HG03460 (cell line): ENCODE measurements around the gene PPTC7.
"Not testable (repeated sequence)": the region's sequence is repeated elsewhere in the genome, so short reads cannot be mapped to it uniquely, and the experiment has no call there.

Source experiments
- ATAC-seq: cut with Tn5 transposase; IDR thresholded peaks from one replicate; pipeline ENCODE4 v1.9.1; 2021; ENCODE audit not compliant: unreplicated experiment

Gene PPTC7

DNA sequence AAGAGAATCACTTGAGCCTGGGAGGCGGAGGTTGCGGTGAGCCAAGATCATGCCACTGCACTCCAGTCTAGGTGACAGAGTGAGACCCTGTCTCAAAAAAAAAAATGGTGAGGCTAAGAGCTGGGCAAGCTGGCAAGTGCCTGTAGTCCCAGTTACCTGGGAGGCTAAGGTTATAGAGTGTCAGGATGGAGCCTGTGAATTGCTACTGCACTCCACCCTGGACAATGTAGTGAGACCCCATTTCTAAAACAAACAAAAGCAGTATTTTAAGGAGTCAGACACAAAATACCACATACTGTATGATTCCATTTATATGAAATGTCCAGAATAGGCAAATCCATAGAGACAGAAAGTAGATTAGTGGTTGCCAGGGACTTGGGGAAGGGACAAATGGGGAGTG is 4.0 kb upstream of the PPTC7 start:
- not testable (repeated sequence) for ATAC-seq

DNA sequence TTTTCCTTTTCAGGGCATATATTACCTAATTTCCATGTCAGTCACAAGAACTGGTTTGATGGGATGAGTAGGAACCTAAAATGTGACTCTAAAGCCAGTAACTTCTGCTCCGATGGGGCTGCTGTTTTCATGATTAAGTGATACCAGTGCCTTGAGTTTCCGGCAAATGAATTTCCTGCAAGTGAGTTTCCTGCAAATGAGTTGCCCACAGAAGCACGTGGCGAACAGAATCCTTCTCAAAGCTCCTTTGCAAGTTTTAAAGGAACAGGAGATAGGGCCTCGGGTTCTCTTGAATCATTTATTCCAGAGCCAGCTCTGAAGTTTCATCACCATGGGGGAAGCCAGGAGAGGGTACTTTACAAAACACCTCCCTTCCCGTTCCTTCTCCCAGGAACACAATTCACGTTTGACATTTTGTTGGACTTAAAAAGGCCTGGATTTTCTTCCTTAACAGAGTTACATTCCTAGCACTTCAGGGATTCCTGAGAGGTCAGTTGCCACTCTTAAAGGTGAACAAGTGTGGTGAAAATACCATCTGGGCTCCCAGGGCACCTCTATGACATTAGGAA is 2.2 kb upstream of the PPTC7 start:
- no peak for ATAC-seq

DNA sequence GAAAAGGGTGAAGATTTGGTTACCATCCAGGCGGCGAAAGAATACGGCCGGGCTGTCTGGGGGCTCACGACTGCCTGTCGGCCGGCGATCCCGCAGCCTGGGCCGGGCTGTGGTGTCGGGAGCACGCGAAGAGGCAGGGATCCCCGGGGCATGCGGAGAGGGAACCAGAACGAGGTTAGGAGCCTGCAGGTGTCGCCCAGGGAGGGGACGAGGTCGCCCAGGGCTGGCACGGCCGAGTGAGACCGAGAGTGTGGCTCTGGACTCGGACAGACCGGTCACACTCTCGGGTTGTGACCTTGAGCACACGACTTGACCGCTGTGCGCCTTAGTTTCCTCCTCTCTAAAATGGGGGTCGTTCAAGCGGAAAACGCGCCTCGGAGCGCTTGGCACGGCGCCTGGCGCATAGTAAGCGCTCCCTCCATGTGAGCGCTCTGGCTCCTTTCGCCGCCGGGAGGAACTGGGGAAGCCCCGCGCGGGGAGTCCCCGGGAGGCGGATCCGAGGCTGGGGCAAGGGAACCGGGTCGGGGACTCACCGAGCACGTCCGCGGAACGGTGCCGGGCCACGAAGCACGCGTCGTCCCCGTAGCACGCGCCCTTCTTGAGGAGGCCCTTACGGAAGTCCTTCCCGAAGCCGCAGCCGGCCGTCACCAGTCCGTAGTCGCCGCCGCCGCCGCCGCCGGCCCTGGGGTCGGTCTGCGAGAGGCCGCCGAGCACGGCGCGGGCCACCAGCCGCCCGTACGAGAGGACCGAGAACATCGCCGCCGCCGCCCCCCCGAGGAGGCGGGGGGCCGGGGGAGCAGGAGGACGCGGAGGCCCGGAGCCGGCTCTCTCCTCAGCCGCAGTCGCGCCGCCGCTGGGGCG is 612 bp downstream of the PPTC7 start:
- peak; percentile 42 for ATAC-seq

DNA sequence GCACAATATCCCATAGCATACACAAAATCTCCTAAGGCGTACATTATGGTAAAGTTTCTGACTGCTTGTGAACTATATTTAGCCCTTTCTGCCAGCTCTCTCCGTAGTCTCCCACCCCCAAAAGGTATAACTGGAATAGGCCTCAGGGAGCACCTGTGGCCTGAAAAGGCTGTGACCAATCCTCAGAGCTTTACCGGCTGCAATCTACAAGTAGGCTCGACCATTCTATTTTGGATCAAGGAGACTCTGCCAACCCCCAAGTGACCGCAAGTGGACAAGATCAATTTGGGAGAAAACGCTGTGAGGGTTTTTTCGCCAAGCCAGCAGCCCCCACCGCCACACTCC is 1.2 kb downstream of the PPTC7 start:
- no peak for ATAC-seq

DNA sequence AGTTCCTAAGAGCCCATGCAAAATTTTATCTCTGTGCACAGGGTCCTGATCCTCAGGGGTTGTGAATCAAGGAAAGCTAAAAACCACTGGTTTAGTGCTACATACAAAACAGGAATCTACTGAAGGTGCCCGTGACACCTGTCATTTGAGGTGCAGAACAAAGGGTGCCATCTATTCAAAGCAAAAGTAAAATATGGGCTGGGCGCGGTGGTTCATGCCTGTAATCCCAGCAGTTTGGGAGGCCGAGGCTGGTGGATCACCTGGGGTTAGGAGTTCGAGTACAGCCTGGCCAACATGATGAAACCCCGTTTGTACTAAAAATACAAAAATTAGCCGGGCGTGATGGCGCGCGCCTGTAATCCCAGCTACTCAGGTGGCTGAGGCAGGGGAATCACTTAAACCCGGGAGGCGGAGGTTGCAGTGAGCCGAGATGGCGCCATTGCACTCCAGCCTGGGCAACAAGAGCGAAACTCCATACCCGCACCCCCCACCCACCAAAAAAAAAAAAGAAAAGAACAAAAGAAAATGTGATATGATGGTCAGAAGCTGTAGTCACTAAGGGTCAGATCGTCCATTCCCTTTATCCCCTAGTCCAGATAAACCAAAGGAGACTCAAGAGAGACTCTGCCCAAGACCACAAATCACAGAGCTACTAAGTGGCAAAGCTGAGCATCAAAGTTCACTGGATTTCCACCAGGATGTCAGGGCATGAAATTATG is 3.4 kb downstream of the PPTC7 start:
- no peak for ATAC-seq

DNA sequence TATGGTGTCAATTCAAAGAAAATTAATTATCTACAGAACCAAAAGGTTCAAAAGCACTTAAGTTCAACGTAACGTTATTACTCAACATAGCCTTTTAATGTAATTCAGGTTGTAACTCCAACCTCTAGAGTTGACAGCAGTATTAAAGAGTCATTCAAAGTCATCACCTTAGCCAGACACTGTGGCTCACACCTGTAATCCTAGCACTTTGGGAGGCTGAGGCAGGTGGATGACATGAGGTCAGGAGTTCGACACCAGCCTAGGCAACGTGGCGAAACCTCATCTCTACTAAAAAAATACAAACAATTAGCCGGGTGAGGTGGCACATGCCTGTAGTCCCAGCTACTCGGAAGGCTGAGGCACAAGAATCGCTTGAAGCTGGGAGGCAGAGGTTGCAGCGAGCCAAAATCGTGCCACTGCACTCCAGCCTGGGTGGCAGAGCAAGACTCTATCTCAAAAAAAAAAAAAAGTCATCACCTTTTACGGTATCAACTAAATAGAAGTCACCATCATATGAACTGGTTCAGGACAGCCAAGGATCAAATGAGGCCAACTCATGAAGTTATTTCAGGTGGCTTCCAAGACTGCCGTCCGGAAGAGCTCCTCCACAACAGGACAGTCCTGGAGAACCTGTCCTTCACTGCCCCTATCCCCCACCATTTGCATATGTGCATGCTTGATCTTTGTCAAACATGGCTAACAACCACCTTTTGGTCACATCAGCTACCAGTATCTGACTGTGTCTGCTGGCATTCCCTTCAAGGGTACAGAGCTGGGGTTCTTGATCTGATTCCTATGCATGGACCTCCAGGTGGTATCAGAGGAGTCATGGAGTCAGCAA is 4.2 kb downstream of the PPTC7 start:
- ATAC-seq, result no peak

DNA sequence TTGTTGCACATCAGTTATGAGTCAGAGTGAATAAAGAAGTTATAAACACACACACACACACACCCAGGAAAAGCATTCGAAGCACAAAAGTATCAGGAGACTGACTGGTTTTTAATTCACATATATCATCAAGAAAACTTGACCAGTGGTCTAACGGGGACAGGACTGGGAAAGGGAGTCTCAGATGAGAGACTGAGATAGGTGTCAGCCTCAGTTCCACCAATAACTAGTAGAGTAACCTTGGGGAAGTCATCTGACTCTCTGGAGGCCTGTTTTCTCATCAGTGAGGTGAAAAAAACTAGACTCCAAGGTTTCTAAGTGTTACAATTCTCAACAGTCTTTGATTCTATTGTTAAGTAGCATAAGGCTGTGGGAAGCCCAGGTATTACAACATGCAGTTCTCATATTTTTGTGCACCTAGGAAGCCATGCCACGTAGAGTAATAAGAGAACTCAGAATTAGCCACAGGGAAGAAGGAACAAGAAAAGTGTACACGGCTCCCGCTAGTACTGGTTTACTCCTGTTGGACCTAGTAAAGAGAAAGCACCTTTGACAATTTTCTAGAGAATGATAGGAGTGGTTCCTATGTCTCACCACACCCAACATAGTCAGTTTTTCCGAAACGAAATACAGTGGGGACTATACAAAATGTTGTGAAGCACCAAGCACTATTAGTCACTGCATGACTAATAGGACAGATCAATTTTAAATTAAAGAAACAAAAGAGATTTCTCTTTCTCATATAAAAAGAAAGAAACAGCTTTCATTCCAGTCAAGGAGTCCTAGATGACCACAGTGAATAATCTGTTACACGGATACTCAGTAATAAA is 5.0 kb downstream of the PPTC7 start:
- ATAC-seq, result no peak

DNA sequence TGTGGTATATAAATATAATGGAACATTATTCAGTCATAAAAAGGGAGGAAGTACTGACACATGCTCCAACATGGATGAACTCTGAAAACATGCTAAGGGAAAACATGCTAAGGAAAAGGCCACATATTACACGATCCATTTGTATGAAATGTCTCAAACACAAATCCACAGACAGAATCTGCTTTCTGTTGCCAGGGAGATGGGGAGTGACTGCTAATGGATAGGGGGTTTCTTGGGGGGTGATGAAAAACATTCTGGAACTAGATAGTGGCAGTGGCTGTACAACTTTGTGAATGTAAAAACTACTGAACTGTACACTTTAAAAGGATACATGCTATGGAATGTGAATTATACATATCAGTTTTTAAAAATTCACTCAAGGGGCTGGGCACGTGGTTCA is 6.6 kb downstream of the PPTC7 start:
- no peak for ATAC-seq

DNA sequence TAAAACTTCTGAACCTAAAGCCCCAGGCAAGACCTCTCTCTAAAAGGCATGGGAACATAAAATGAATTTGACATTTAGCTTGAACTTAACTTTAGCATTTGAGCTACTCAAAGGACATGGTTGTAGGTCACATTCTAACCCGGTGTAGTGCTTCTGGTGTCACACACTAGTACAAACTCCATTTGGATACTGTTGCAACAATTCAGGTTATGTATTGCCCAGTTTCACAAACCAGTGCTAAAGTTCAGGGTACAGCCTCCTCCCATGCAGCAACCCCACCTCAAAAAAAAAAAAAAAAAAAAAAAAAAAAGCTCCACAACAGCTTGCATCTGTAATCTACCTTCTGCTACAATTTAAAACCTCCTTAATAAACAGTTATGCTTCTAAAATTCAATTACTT is 7.8 kb downstream of the PPTC7 start:
- no peak for ATAC-seq

DNA sequence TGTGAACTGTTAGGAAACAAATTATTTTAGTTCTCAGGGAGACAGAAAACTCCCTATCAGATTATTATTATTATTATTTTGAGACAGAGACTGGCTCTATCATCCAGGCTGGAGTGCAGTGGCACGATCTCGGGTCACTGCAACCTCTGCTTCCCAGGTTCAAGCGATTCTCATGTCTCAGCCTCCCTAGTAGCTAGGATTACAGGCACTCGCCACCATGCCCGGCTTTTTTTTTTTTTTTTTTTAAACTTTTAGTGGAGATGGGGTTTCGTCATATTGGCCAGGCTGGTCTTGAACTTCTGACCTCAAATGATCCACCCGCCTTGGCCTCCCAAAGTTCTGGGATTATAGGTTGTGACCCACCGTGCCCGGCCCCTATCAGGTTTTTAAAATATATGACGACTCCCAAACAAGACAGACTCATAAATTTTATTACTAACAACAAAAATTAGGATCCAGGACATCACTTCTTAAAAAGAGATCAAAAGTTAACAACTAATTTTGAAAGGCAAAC is 8.3 kb downstream of the PPTC7 start:
- not testable (repeated sequence) for ATAC-seq

DNA sequence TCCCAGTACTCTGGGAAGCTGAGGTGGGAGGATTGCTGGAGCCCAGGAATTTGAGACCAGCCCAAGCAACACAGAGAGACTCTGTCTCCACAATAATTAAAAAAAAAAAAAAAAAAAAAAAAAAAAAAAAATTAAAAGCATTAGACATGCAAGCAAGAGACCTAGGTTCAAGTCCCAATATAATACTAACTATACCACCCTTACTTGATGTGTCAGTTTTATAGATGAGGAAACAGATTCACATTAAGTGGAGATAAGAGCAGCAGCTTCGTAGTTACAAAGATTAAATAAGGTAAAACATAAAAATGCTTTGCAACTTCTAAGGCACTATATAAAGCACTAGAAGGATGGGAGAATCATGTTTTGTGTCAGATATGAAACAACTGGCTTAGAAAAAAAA is 9.1 kb downstream of the PPTC7 start:
- no peak for ATAC-seq

DNA sequence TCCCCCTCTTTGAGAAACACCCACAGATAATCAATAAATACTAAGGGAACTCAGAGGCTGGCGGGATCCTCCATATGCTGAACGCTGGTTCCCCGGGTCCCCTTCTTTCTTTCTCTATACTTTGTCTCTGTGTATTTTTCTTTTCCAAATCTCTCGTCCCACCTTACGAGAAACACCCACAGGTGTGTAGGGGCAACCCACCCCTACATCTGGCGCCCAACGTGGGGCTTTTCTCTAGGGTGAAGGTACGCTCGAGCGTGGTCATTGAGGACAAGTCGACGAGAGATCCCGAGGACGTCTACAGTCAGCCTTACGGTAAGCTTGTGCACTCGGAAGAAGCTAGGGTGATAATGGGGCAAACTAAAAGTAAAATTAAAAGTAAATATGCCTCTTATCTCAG is 12.3 kb downstream of the PPTC7 start:
- ATAC-seq, result not testable (repeated sequence)

DNA sequence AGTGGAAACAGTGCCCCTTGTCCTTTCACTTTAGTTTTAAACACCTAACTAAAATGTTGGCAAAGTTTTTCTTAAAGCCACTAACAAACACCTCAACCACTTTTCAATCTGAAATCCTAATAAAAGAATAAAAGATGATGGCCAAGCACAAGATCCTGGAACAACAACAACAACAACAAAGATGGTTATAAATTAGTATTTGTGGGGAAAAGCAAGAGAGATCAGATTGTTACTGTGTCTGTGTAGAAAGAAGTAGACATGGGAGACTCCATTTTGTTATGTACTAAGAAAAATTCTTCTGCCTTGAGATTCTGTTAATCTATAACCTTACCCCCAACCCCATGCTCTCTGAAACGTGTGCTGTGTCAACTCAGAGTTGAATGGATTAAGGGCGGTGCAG is 13.3 kb downstream of the PPTC7 start:
- ATAC-seq, result not testable (repeated sequence)

DNA sequence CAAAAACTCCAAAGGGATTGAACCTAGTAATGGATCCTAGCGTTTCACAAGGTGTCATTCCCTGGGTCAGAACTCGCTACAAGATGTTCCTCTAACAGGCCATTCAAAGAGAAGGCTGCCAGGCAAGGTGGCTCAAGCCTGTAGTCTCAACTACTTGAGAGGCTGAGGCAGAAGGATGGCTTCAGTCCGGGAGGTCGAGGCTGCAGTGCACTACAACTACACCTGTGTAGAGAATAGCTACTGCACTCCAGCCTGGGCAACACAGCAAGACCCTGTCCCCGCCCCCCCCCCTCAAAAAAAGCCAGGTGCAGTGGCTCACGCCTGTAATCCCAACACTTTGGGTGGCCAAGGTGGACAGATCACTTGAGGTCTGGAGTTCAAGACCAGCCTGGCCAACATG is 14.4 kb downstream of the PPTC7 start:
- ATAC-seq, result no peak

DNA sequence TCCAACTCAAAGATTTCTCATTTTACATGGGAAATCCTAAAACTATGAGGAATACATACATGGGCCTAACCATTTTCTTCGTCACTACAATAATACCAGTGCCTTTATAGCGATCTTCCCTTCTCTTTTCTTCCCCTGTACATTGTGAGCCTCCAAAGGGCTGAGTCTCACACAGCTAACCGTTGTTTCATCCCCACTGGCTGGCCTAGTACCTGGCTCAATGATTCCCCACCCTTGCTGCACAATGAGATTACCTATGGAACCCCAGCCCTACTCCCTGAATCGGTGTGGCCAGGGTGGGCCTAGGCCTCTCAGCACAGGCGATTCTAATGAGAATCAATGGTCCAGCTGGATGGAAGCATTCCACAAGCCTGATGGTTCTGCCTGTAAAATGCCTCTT is 16.1 kb downstream of the PPTC7 start:
- no peak for ATAC-seq

DNA sequence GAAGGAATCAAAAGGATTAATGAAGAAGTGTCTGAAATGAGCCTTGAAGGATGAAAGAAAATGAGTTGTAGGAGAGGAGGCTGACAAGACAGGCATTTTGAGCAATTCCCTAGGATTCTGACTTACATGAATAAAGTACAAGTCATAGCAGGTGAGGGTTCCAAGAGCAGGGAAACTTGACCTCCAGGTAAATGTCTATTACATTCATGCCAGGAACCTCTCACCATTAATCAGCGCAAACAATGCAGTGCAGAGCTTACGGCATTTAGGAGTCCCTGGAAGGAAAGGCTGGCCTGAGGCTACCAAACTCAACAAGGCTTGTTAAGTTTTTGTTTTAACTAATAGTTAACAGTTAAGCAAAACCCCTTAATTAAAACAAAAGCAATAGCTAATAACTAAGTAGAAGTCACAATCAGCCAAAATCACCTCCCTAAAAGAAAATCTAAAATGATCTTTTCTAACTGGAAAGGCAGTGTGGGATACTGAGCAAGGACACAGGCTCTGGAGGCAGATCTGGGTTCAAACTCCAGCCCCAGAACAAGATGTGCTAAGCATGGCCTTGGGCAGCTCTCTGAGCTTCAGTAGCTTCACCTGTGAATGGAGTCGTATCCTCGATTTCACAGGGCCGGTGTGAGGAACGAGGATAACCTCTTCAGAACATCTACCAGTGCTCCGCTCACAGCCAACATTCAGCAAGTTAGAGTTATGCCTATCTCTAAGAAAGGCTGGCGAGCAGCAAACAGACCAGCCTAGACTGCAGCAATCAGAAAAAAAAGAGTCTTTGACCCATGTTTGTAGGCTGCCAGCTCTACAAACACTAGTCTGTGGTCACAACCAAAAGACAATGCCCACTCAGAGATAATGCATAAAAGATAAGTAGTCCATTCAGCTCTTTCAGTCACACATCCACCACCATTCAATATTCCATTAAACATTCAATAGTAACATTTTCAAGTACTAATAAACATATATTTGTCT is 16.9 kb downstream of the PPTC7 start:
- ATAC-seq, result no peak

DNA sequence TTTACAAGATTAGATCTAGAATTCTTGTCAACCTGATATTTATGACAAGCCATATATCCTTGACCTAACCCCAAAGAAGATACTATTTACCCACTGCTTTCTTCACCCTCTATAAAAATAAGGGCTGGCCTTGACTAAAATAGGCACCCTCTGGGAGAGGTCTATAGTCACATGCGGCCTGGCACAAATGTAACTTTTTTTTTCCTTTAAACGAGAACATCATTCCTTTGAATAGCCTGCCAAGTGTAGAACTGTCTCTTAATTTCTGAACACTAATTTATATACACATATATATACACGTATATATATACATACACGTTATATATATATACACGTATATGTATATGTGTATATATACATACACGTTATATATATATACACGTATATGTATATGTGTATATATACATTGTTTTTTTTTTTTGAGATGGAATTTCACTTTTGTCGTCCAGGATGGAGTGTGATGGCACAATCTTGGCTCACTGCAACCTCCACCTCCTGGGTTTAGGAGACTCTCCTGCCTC is 18.6 kb downstream of the PPTC7 start:
- ATAC-seq, result no peak

DNA sequence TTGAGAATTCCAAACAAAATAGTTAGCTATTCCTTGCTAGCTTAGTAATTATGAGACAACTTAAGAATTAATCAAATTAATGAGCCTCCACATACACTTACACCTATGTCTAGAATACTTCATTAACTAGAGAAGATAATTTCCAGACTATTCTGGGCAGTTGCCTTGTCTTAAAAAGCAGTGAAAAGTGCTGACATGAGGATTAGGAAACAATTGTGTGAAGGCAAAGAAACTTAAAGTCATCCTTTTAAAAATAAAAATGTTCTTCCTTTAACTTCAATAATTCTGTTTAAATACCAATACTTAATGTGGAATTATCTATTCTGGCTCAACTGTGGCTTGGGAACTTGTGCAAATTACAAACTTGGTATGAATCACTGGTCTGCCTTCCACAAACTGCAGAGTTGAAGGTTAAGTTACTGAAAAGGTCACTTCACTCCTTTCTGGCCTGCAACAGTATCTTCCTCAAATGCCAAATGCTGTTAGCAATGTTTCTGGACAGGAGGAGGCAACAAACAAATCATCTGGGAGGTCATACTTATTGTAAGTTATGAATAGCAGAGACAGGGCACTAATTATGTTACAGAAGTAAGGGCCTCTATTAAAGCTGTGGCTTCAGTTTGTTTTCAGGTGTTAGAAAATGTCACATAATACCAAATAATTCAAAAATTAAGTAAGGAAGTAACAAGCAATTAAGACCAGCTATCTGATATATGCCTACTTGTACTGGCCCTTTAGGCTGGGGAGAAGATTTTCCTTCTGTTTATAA is 19.2 kb downstream of the PPTC7 start:
- no peak for ATAC-seq
